Activated naive CD4-positive, alpha-beta T cell treated with anti-CD3 and anti-CD28 coated beads, Interleukin-2, amount 50 U/mL, for 24 hours (primary cell): ENCODE data around the gene HYDIN.
"Not testable (repeated sequence)": the region's sequence is repeated elsewhere in the genome, so short reads cannot be mapped to it uniquely, and the experiment has no call there.

Experiments
- H3K27ac Mint-ChIP-seq: one replicate; pipeline ENCODE4 v1.8.0; 2021; ENCODE audit warnings: mild to moderate bottlenecking, mixed read lengths
- H3K27me3 Mint-ChIP-seq: one replicate; pipeline ENCODE4 v1.8.0; 2021; ENCODE audit warnings: mixed read lengths
- H3K36me3 Mint-ChIP-seq: one replicate; pipeline ENCODE4 v1.8.0; 2021; ENCODE audit warnings: mixed read lengths
- H3K4me1 Mint-ChIP-seq: one replicate; pipeline ENCODE4 v1.8.0; 2021; ENCODE audit warnings: mixed read lengths
- H3K4me3 Mint-ChIP-seq: one replicate; pipeline ENCODE4 v1.8.0; 2021; ENCODE audit warnings: mild to moderate bottlenecking, mixed read lengths
- H3K9me3 Mint-ChIP-seq: one replicate; pipeline ENCODE4 v1.8.0; 2021; ENCODE audit warnings: mixed read lengths

Gene HYDIN

DNA sequence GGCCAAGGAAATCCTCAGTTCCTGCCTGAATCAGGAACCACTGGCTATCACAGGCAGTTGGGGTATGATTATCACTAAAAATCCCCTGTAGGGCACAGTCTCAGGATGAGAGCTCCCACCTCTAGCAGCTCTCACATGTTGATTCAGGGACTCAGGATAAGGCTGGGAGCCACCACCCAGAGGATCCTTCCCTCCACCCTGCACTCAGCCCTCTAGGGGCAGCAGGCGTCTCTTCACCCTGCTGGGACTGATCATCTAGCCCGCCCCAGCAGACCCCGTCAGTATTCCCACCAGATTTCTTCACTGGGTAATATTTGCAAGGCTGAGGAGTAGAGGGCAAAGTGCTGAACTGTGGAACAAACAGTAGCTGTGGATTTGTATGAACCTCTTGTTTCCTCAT is 224.0 kb downstream of the HYDIN start:
- H3K4me3 Mint-ChIP-seq, H3K36me3 Mint-ChIP-seq, H3K4me1 Mint-ChIP-seq, H3K9me3 Mint-ChIP-seq, H3K27ac Mint-ChIP-seq, H3K27me3 Mint-ChIP-seq: not testable (repeated sequence)

DNA sequence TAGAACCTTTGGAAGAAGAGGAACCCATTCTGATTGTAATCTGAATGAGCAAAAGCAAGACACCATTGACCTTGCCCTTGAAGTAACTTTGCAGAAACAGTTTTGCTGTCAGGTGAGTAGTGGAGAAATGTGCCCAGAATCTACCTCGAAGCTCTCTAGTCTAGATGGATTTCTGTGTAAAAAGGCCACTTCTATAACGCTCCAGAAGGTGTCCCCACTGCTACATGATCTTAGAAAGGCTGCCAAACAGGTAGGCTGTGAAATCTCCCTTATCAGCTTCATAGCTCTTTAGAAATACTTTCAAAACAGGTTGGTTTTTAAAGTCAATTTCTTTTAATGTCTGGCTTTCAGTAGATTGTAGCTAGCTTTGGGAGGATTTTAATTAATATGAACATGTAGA is 230.8 kb downstream of the HYDIN start:
- H3K27me3 Mint-ChIP-seq, H3K27ac Mint-ChIP-seq, H3K4me3 Mint-ChIP-seq, H3K4me1 Mint-ChIP-seq, H3K36me3 Mint-ChIP-seq, H3K9me3 Mint-ChIP-seq: not testable (repeated sequence)

DNA sequence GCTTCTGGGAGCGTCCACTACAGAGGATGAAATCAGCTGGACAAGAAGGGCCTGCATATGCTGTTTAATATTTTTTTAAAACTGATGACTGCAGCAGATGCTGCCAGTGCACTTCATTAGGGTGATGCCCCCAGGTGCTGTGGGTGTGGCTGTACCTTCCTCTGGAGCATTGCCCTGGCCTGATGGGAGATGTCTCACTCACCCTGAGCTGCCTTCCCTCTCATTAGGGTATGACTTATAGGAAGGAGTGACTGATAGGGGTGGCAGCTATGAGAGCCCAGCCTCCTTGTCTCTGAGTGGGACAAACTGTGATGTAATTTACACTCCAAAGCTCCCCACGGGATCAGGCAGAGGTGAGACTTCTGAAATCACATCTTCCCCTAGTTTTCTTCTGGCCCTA is 234.7 kb downstream of the HYDIN start:
- H3K9me3 Mint-ChIP-seq, H3K36me3 Mint-ChIP-seq, H3K27ac Mint-ChIP-seq, H3K27me3 Mint-ChIP-seq, H3K4me3 Mint-ChIP-seq, H3K4me1 Mint-ChIP-seq: not testable (repeated sequence)

DNA sequence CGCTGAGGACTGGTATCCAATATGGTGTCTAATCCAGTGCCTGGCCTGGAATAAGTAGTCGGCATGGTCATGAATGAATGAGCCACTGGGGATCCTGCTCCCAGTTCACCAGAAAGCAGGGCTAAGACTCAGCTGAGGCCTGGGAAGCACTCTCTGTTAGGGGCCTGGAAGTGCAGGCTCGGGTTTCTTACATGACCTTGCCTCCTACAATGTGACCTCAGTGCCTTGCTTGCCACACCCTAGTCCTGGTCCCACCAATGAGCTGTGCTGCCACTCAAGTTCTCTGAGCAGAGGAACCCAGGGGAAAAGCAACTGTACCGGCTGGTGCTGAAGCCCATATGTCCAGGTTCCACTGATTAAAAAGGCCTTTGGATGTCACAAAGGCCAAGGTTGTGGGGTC is 238.0 kb downstream of the HYDIN start:
- not testable (repeated sequence) for H3K9me3 Mint-ChIP-seq, H3K4me3 Mint-ChIP-seq, H3K36me3 Mint-ChIP-seq, H3K27me3 Mint-ChIP-seq, H3K4me1 Mint-ChIP-seq, H3K27ac Mint-ChIP-seq

DNA sequence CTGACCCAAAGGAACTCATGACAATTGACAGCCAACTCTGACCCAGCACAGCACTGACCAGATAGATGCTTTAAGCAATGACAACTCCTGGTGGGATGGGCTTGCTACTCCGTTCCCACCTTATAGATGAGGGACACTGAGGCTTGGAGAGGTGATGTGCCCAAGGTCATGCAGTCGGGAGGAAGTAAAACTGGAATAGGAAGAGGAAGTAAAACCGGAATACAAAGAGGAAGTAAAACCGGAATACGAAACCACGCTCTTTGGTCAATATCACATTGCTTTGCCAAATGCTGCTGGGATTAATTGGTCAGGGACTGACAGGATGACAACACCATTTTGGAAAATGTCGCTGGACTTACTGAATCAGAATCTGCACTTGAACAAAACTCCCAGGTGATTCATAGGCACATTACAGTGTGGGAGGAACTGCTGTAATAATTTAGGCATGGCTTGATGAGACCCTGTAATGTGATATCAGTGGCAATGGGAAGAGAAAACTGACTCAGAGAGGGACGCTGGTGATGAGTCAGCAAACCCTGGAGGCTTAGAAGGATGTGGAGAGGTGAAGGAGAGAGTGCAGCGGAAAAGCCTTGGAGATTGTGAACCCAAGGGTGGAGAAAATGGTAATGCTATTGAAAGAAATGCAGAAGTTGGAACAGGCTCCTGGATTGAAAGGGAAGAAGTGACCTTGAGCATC is 243.4 kb downstream of the HYDIN start:
- not testable (repeated sequence) for H3K27me3 Mint-ChIP-seq, H3K27ac Mint-ChIP-seq, H3K4me3 Mint-ChIP-seq, H3K4me1 Mint-ChIP-seq, H3K9me3 Mint-ChIP-seq, H3K36me3 Mint-ChIP-seq

DNA sequence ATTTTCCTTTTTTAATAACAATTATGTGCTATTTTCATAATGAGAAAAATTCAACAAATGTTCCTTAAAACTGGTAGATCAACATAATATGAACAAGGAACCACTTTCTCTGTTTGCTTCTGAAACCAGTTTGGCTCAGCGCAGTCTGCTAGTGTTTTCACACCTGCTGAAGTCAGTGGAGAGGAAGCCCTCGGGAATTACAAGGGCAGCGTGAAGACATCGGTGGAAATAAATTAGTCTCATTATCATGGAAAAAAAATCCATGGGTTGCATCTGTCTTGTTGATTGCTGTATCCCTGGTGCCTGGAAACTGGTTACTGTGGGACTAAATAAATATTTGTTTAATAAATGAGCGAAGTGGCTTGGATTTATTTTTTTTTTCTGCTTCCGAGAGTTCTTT is 245.8 kb downstream of the HYDIN start:
- H3K27ac Mint-ChIP-seq, H3K36me3 Mint-ChIP-seq, H3K4me1 Mint-ChIP-seq, H3K4me3 Mint-ChIP-seq, H3K27me3 Mint-ChIP-seq, H3K9me3 Mint-ChIP-seq: not testable (repeated sequence)

DNA sequence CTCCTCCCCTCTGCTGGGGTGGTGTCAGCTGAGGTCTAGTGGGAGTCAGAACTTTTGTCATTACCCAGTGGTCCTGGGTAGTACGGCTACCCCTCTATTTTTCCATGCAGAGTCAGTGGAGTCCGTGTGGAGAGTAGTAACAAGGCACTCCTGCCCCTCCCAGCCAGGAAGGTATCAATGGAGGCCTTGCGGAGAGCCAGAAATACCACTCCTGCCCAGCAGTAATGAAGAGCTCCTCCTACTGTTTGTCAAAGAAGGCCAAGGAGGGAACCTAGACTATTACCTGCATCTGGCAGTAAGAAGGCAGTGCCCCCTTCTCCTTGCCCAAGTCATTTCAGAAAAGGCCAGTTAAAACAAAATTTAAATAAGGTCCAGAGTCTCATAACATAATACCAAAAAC is 262.2 kb downstream of the HYDIN start:
- H3K36me3 Mint-ChIP-seq, H3K9me3 Mint-ChIP-seq, H3K27ac Mint-ChIP-seq, H3K4me3 Mint-ChIP-seq, H3K27me3 Mint-ChIP-seq, H3K4me1 Mint-ChIP-seq: not testable (repeated sequence)

DNA sequence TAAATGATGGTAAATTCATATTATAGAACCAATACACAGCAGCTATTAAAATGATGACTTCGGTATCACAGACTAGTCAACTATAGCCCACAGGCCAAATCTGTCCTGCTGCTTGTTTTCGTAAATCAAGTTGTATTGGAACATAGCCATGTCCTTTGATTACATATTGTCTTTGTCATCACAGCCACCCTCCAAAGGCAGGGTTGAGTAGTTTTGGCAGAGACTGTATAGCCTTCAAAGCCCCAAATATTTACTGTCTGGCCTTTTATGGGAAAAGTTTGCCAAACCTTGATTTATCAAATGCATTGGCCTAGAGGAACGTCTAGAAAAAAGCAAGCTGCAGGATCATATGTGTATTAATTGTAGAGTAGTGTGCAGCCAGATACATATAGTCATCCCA is 270.4 kb downstream of the HYDIN start:
- H3K4me3 Mint-ChIP-seq, H3K27ac Mint-ChIP-seq, H3K9me3 Mint-ChIP-seq, H3K4me1 Mint-ChIP-seq, H3K36me3 Mint-ChIP-seq, H3K27me3 Mint-ChIP-seq: not testable (repeated sequence)

DNA sequence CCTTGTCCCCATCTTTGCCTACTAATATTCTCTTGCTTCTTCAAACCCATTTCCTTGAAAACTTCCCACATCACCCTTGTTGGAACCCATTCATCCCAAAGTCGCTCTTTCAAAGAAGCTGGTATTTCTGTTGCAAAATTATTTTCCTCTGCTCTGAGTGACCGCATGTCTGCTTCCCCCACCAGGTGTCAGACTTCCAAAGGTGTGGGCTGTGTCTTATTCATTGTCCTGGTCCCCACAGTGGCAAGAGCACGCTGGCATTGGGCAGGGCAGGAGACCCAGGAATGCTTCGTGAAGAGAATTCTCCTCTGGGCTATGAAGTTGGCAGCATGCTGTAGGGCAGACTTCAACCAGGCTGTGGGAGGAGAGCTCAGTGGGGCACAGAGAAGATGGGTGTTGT is 275.6 kb downstream of the HYDIN start:
- not testable (repeated sequence) for H3K36me3 Mint-ChIP-seq, H3K27ac Mint-ChIP-seq, H3K4me1 Mint-ChIP-seq, H3K4me3 Mint-ChIP-seq, H3K9me3 Mint-ChIP-seq, H3K27me3 Mint-ChIP-seq

DNA sequence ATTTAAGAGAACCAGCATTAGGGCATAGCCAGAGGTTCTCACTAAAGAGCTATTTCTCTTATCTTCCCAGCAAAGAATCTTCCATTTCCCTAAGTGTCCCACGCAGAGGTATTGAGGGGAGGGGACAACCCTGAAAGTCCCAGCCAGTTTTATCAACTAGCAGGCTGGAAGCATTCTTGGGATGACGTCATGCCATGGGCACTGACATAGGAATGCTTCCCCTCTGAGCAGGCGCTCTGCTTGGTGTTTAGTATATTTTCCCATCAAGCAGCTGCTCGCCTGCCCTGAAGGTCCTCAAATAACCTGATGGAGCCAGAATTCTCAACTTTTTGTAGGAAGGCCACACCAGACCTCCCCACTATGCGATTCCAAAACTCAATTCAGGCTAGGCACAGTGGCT is 276.7 kb downstream of the HYDIN start:
- not testable (repeated sequence) for H3K4me1 Mint-ChIP-seq, H3K36me3 Mint-ChIP-seq, H3K27me3 Mint-ChIP-seq, H3K27ac Mint-ChIP-seq, H3K4me3 Mint-ChIP-seq, H3K9me3 Mint-ChIP-seq

DNA sequence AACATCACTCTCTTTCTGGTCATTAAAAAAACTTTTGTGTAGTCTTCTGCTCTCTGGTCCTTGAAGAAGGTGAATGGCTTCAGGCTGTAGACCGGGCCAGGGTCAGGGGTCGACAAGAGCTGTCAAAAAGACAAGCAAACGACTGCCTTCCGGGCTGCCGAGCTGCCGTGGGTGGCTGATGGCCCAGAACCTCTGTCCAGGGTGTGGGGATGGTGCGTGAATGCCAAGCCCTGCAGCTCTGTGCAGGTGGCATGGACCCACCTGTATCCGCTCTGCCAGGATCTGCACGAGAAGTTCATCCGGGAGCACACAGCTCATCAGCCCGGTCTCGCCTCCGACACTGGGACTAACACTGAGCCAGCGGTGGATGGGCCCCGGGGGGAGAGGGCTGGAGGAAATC is 287.0 kb downstream of the HYDIN start:
- not testable (repeated sequence) for H3K9me3 Mint-ChIP-seq, H3K27me3 Mint-ChIP-seq, H3K4me1 Mint-ChIP-seq, H3K27ac Mint-ChIP-seq, H3K36me3 Mint-ChIP-seq, H3K4me3 Mint-ChIP-seq

DNA sequence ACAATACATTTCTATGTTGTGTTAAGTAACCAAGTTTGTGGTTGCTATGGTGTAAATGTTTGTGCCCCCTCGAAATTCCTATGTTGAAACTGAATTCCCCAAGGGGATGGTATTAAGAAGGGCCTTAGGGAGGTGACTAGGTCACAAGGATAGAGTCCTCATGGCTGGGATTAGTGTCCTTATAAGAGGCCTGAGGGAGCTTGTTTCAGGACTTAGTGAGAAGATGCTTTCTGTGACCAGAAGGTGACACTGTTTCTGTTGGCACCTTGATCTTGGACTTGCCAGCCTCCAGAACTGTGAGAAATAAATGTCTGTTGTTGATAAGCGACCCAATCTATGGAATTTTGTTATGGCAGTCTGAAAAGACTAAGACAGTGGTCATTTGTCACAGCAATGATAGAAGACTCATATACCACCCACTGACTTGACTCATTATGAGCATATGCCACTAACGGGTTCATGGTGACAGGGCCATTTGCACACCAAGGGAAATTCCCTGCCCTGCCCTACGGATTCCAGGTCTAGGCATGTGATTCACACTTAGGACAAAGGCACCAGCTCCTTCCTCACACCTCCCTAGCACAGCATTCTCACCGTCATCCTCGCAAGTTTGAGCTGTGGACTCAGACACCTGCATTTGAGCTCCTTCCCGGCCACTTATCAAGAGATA is 290.7 kb downstream of the HYDIN start:
- H3K27ac Mint-ChIP-seq, H3K36me3 Mint-ChIP-seq, H3K27me3 Mint-ChIP-seq, H3K4me3 Mint-ChIP-seq, H3K4me1 Mint-ChIP-seq, H3K9me3 Mint-ChIP-seq: not testable (repeated sequence)

DNA sequence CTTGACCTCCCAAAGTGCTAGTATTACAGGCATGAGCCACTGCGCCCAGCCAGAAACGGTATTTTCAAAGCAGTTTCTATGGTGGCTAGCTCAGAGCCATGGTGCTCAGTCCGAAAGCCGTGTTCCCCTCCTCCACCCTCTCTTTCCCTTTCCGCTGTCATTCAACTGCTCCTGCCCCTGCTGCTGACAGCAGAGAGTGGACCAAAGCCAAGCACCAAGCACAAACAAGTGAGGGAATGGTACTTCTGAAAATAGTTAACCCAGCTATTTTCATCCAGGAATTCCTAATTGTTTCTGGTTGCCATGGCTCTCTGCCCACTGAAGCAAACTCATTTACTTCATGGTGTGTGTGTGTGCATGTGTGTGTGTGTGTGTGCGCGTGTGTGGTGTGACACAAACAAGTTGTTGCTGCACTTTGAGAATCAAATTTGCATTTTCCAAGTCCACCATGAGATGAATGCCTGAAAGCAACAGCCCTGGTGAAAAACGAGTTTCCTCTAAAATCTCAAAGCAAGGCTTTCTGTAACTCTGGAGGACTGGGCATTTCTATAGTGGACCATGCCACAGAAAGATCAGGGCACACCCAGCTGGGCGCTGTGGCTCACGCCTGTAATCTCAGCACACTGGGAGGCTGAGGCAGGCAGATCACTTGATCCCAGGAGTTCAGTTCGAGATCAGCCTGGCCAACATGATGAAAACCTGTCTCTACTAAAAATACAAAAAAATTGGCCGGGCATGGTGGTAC is 293.6 kb downstream of the HYDIN start:
- H3K4me1 Mint-ChIP-seq, H3K36me3 Mint-ChIP-seq, H3K27ac Mint-ChIP-seq, H3K9me3 Mint-ChIP-seq, H3K27me3 Mint-ChIP-seq, H3K4me3 Mint-ChIP-seq: not testable (repeated sequence)

DNA sequence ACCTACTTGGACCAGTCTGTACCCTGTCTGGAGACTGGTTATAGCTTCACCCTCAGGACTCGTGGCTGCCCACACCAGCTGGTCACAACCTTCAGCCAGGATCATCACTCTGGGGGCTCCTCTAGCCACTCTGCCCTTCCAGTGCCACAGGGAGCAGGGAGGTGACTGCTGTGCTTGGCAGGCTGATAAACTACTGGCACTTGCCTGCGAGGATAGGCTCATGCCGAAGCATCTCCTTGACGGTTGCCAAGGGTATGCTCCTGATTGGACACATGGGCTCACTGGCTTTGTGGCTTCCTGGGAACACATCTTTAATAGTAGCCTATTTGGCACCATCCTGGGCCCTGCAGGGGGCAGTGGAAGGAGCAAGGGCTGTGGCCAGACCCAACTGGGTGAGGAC is 295.2 kb downstream of the HYDIN start:
- not testable (repeated sequence) for H3K9me3 Mint-ChIP-seq, H3K4me1 Mint-ChIP-seq, H3K4me3 Mint-ChIP-seq, H3K36me3 Mint-ChIP-seq, H3K27me3 Mint-ChIP-seq, H3K27ac Mint-ChIP-seq

DNA sequence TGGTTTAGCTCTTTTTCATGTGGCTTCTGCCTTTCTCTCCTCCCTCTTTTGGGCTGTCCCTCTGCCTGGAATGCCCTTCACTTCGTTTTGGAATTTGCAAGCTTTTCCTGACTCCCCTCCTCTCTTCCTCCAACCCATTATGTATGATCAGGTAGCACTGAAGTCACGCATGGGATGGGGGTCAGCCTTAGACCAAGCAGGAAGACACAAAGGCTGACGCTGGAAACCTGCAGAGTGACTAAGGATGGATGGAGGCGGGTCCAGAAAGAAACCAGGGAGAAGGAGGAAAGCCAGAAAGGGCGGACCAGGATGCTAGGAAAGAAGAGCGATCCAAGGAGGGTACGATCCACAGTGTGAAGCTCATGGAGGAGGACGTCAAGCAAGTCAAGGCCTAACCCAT is 296.8 kb downstream of the HYDIN start:
- not testable (repeated sequence) for H3K4me1 Mint-ChIP-seq, H3K36me3 Mint-ChIP-seq, H3K27ac Mint-ChIP-seq, H3K9me3 Mint-ChIP-seq, H3K27me3 Mint-ChIP-seq, H3K4me3 Mint-ChIP-seq

DNA sequence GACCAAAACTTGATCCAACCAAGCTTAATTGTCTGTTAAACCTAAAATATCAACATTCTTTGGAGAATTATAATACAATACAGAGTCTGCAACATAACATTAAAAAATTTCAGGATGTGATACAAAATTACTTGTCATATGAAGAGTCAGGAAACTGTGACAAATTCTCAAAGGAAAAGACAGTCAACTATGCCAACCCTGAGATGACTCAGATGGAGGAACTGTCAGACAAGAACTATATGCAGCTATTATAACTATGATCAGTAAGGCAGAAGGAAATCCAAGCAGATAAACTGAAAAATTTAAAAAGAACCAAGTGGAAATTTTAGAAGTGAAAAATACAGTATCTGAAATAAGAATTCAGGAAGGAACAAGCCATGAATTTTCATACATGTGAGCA is 299.8 kb downstream of the HYDIN start:
- H3K36me3 Mint-ChIP-seq, H3K4me3 Mint-ChIP-seq, H3K27me3 Mint-ChIP-seq, H3K4me1 Mint-ChIP-seq, H3K9me3 Mint-ChIP-seq, H3K27ac Mint-ChIP-seq: not testable (repeated sequence)

DNA sequence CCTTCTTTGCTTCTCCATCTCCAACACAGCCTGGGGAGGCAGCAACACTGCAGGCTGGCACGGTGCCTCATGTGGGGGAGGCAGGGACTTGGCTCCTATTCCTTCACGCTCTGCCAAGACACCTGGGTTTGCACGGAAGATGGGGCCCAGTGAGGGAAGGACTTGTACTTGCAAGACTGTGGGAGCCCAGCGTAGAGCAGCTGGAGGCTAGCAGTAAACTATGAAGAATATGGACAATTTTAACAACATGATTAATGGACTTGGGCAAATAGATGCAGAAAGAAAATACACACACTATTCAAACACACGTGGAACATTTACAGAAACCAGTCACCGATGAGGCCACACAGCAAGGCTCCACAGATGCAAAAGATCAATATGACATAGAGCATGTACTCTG is 308.4 kb downstream of the HYDIN start:
- not testable (repeated sequence) for H3K9me3 Mint-ChIP-seq, H3K4me1 Mint-ChIP-seq, H3K4me3 Mint-ChIP-seq, H3K36me3 Mint-ChIP-seq, H3K27me3 Mint-ChIP-seq, H3K27ac Mint-ChIP-seq
